ENCODE results near the gene PGBD5. TPM values are rescaled to one million over a fixed set of nuclear protein-coding genes. Genes with fewer than 3 reads are reported as not detected.

The PGBD5 gene
- total RNA-seq, 1 experiment from 2014 or later = 37.8 TPM

DNA sequence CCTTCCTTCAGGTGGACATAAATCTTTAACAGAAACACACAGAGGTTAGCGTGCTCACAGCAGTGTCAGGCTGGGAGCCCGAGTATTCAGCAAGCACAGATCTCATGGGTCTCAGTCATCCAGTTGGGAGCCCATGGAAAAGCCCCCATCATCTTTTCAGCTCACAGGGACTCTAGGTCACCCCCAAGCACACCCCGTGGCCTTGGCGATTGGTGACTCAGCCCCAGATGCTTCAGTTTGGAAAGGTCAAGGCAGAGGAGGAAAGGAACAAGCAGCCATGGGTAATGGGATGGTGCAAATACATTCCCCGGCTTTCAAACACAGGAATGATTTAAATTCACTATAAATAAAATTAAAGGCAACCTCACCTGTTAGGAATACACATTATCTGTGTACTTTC, 88.9 kb downstream of the PGBD5 start:
- Mint-ChIP-seq H3K9me3 (ENCODE audit: low read depth, unreplicated experiment) (no peaks in the 10 kb centered on the region), H3K27ac (ENCODE audit: unreplicated experiment) (no peak overlapping the region), H3K27me3 (ENCODE audit: unreplicated experiment) (no peaks in the 10 kb centered on the region), H3K4me1 (ENCODE audit: low read depth, unreplicated experiment) (no peaks in the 10 kb centered on the region), H3K36me3 (ENCODE audit: insufficient read depth, unreplicated experiment) (peaks cover 10% of the 10 kb centered on the region), H3K4me3 (ENCODE audit: low read depth, unreplicated experiment) (no peak overlapping the region)
- intact Hi-C loops (cut with micrococcal nuclease; ENCODE audit: unreplicated experiment) = no loop called here
- CTCF ChIA-PET = no interaction called here
- DNase-seq = no peak
- BruUV-seq (replicated peaks) = no TSS peak
- TF ChIP-seq CTCF (IDR thresholded peaks at IDR 0.05; ENCODE audit: unreplicated experiment) = no peak

GRCh38 chr1:230335861-230336522, 90.1 kb downstream of the PGBD5 start:
- BruUV-seq (replicated peaks) = no TSS peak
- Mint-ChIP-seq H3K27me3 (ENCODE audit: unreplicated experiment) (no peaks in the 10 kb centered on the region), H3K27ac (ENCODE audit: unreplicated experiment) (no peak overlapping the region), H3K4me3 (ENCODE audit: low read depth, unreplicated experiment) (no peak overlapping the region), H3K4me1 (ENCODE audit: low read depth, unreplicated experiment) (no peaks in the 10 kb centered on the region), H3K36me3 (ENCODE audit: insufficient read depth, unreplicated experiment) (peaks cover 10% of the 10 kb centered on the region), H3K9me3 (ENCODE audit: low read depth, unreplicated experiment) (no peaks in the 10 kb centered on the region)
- TF ChIP-seq CTCF (IDR thresholded peaks at IDR 0.05; ENCODE audit: unreplicated experiment) = no peak
- no peak for DNase-seq
- CTCF ChIA-PET = no interaction called here
- intact Hi-C loops (cut with micrococcal nuclease; ENCODE audit: unreplicated experiment) = no loop called here

DNA sequence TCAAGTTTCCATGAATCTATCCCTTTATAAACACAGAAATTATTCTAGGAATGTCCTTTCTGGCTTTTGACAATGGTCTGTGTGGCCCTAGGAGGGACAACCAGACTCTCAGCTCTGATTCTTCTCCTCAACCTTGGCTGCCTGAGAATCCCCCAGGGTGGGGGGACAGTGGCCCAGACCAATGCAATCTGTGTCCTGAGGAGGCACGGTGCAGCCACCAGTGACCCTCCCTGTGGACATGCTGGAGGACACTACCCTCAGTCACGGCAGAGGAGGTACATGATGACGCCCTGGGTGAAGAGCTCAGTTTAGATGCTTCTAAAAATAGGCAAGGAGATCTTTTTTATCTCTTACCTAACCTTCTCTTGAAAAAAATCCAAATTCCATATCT, 91.7 kb downstream of the PGBD5 start:
- H3K4me3 Mint-ChIP-seq (ENCODE audit: low read depth, unreplicated experiment) = no peak overlapping the region
- CTCF ChIA-PET = interaction anchor here (0.6 kb wide), 1 partner anchor 8 kb away, joined by 3 read pairs; no protein-coding TSS in a partner anchor
- H3K36me3 Mint-ChIP-seq (ENCODE audit: insufficient read depth, unreplicated experiment) = peaks cover 10% of the 10 kb centered on the region
- H3K27me3 Mint-ChIP-seq (ENCODE audit: unreplicated experiment) = no peaks in the 10 kb centered on the region
- intact Hi-C loops (cut with micrococcal nuclease; ENCODE audit: unreplicated experiment) = no loop called here
- H3K4me1 Mint-ChIP-seq (ENCODE audit: low read depth, unreplicated experiment) = no peaks in the 10 kb centered on the region
- TF ChIP-seq CTCF (IDR thresholded peaks at IDR 0.05; ENCODE audit: unreplicated experiment) = no peak
- no peak overlapping the region for H3K27ac Mint-ChIP-seq (ENCODE audit: unreplicated experiment)
- no peak for DNase-seq
- no peaks in the 10 kb centered on the region for H3K9me3 Mint-ChIP-seq (ENCODE audit: low read depth, unreplicated experiment)
- no TSS peak for BruUV-seq (replicated peaks)

- H3K27ac Mint-ChIP-seq (ENCODE audit: unreplicated experiment) = no peak overlapping the region
- no peak for TF ChIP-seq CTCF (IDR thresholded peaks at IDR 0.05; ENCODE audit: unreplicated experiment)
- BruUV-seq (replicated peaks) = no TSS peak
- CTCF ChIA-PET = interaction anchor here (0.6 kb wide), 1 partner anchor 9 kb away, joined by 3 read pairs; no protein-coding TSS in a partner anchor
- intact Hi-C loops (cut with micrococcal nuclease; ENCODE audit: unreplicated experiment) = no loop called here
- H3K27me3 Mint-ChIP-seq (ENCODE audit: unreplicated experiment) = no peaks in the 10 kb centered on the region
- no peak for DNase-seq
- no peaks in the 10 kb centered on the region for H3K4me1 Mint-ChIP-seq (ENCODE audit: low read depth, unreplicated experiment)
- H3K36me3 Mint-ChIP-seq (ENCODE audit: insufficient read depth, unreplicated experiment) = peaks cover 10% of the 10 kb centered on the region
- H3K4me3 Mint-ChIP-seq (ENCODE audit: low read depth, unreplicated experiment) = no peak overlapping the region
- H3K9me3 Mint-ChIP-seq (ENCODE audit: low read depth, unreplicated experiment) = no peaks in the 10 kb centered on the region
These were observed 92.3 kb downstream of the PGBD5 start for GRCh38 chr1:230333590-230334446.
